ENCODE measurements around the gene DCAF6.
A peak's percentile ranks its signal among the peaks of the same experiment; 100 is the strongest.

Gene DCAF6

GRCh38 chr1:167933788-167934187, 2.7 kb upstream of the DCAF6 start:
- TF ChIP-seq, protein P1, sequence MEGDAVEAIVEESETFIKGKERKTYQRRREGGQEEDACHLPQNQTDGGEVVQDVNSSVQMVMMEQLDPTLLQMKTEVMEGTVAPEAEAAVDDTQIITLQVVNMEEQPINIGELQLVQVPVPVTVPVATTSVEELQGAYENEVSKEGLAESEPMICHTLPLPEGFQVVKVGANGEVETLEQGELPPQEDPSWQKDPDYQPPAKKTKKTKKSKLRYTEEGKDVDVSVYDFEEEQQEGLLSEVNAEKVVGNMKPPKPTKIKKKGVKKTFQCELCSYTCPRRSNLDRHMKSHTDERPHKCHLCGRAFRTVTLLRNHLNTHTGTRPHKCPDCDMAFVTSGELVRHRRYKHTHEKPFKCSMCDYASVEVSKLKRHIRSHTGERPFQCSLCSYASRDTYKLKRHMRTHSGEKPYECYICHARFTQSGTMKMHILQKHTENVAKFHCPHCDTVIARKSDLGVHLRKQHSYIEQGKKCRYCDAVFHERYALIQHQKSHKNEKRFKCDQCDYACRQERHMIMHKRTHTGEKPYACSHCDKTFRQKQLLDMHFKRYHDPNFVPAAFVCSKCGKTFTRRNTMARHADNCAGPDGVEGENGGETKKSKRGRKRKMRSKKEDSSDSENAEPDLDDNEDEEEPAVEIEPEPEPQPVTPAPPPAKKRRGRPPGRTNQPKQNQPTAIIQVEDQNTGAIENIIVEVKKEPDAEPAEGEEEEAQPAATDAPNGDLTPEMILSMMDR (IDR thresholded peaks at IDR 0.05; ENCODE audit: borderline replicate concordance, insufficient read depth, low read depth, low read length): no peak
- no peak overlapping the region for H3K4me3 ChIP-seq (ENCODE audit: low read depth, low read length)

DNA sequence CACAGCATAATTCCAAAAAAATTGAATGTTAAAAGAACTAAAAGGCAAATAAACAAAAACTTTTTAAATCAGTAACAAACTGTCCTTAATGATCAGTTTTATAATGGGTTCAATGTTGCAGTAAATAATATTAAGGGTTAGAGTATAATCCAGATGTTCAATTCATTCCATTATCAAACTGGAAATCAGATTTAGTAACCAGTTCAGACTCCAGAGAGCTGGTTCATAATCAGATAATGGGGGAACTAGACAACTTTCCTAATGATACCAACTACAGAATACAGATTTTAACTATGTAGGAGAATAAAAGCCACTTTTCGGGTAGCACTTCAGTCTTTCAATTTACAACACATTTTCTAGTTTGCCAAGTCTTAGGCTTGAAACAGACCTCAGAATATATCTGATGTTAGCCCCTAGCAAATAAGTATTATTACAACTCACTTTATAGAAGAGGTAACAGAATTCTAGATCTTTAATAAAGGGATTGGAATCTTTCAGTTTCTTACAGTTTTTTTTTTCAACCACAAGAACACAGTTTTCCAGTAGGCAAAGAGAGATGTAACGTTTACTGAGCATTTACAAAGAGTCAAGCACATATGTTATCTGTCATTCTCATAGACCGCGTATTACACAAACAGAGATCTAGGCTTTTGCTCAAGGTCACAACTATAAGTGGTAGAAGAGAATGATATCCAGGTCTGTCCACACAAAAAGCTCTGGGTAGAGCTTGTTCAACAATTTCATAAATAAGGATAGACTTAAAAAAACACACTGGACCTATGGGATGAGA, 1.9 kb upstream of the DCAF6 start:
- TF ChIP-seq, protein P1 (IDR thresholded peaks at IDR 0.05; ENCODE audit: borderline replicate concordance, insufficient read depth, low read depth, low read length): no peak
- H3K4me3 ChIP-seq (ENCODE audit: low read depth, low read length): peak overlapping the region; percentile 87

DNA sequence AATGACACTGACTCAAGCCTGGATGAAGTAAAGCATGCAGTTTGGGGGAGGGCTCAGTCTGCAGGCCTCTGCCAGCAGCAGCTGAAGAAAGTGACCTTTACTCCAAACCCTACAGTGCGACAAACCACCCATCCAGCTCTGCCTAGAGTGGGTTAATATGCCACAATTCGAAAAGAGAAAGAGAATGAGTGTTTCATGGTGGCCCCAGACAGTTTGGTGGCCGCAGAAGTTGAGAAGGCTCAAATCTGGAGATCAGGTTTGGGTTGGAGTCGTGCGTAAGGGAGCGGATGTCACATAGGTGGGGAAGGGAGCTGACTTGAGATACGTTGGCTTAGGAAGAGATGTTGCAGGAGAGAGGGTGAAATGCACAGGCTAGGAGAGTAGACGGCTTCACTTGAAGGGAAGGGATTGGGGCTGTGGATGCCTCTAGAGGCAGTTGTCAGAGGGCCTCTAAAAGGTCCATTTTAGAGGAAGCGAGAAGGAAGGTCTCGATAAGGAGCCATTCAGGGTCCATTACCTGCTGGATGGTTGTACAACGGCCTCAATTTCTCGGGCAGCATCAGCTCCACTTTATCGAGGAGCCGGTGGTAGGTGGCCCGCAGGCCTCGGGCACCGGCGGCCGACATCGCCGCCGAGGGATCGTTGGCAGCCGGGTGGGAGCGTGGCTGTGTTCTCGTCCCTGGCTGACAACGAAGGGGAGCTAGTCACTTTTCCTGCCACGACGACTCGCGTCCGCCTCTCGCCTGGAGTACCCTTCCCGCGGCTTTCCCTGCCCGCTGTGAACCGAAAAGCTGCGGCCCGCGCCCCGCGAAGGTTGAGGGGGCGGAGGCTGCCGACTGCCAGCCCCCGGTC, 1.0 kb upstream of the DCAF6 start:
- TF ChIP-seq, protein P1 (IDR thresholded peaks at IDR 0.05; ENCODE audit: borderline replicate concordance, insufficient read depth, low read depth, low read length): no peak
- H3K4me3 ChIP-seq (ENCODE audit: low read depth, low read length): peak overlapping the region; percentile 87

DNA sequence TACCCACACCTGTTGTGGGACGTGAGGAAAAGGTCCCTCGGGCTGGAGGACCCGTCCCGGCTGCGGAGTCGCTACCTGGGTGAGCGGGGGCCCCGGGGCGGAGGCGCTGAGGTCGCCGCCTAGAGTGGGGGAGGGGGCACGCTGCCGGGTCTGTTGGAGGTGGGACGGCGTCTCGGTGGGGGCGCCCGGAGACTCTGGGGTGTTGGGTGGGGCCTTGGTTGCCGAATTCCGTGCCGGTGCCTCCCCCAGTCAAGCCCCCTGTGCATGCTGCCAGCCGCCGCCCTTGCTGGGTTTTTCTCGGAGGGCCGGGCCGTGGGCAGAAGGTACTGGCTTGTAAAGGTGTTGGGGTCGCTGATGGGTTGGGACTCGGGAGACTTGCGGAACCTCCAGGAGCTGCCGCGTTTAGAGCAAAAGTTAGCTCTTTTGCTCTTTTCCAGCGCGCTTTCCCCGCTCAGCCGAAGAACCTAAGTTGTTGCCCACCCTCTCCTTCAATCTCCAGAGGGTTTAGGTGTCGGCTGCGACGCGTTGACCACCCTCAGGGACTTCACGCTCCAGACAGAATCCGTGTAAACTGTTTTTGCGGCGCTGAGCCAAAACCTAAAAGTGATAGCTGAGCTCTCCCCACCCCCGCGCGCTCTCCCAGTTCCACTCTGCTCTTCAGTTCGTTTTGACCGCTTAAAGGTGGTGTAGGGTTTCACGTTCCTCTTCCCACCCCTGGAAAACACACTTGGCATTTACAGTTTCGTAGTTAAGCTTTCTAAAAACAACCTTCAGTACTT, 636 bp downstream of the DCAF6 start, which contains the start of gene MPC2:
Gene MPC2, minus strand, starts transcription at position 143 of the 779 bp plus-strand sequence. CDS start 1,231 bp downstream, outside the sequence.
- H3K4me3 ChIP-seq (ENCODE audit: low read depth, low read length): peak within 1 kb of the TSS; percentile 87
- TF ChIP-seq, protein P1 (IDR thresholded peaks at IDR 0.05; ENCODE audit: borderline replicate concordance, insufficient read depth, low read depth, low read length): no peak

- peak overlapping the region; percentile 87 for H3K4me3 ChIP-seq (ENCODE audit: low read depth, low read length)
- TF ChIP-seq, protein P1 (IDR thresholded peaks at IDR 0.05; ENCODE audit: borderline replicate concordance, insufficient read depth, low read depth, low read length): no peak
Measured at GRCh38 chr1:167937709-167938010, 1.2 kb downstream of the DCAF6 start.

DNA sequence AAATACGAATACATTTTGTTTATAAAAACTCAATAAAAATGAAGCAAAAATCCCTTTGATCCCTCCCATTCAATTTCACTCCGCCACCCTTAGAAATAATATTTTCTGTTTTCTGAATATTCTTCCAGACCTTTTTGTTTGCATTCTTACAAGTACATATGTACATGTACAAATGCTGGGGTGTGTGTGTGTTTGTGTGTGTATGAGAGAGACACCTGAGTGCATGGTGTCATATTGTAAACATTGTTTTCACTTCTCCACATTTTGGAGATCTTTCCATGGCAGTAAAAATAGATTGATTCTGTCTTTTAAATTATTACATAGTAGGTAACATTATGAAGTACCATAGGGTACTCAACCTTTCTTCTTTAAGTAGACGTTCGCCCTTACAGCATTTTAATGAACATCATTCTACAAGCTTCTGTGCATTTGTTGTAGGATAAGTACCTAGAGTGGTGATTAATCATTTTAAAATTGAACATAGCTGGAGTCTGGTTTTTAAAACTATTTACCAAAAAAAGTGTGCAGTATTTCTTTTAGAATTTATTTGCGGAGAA, 1.7 kb downstream of the DCAF6 start:
- TF ChIP-seq, protein P1 (IDR thresholded peaks at IDR 0.05; ENCODE audit: borderline replicate concordance, insufficient read depth, low read depth, low read length): no peak
- peak overlapping the region; percentile 87 for H3K4me3 ChIP-seq (ENCODE audit: low read depth, low read length)

Measured in GM12875 (cell line).